GM19455 (cell line): ENCODE measurements around the gene IGLL1.

Experiments
- ATAC-seq: cut with Tn5 transposase; IDR thresholded peaks from one replicate; pipeline ENCODE4 v1.9.1; 2021; ENCODE audit not compliant: unreplicated experiment

Gene IGLL1

GRCh38 chr22:23530766-23531282 lies 49.3 kb downstream of the IGLL1 start:
- ATAC-seq = no peak

- no peak for ATAC-seq
Observed at GRCh38 chr22:23530106-23530505, 50.0 kb downstream of the IGLL1 start.

DNA sequence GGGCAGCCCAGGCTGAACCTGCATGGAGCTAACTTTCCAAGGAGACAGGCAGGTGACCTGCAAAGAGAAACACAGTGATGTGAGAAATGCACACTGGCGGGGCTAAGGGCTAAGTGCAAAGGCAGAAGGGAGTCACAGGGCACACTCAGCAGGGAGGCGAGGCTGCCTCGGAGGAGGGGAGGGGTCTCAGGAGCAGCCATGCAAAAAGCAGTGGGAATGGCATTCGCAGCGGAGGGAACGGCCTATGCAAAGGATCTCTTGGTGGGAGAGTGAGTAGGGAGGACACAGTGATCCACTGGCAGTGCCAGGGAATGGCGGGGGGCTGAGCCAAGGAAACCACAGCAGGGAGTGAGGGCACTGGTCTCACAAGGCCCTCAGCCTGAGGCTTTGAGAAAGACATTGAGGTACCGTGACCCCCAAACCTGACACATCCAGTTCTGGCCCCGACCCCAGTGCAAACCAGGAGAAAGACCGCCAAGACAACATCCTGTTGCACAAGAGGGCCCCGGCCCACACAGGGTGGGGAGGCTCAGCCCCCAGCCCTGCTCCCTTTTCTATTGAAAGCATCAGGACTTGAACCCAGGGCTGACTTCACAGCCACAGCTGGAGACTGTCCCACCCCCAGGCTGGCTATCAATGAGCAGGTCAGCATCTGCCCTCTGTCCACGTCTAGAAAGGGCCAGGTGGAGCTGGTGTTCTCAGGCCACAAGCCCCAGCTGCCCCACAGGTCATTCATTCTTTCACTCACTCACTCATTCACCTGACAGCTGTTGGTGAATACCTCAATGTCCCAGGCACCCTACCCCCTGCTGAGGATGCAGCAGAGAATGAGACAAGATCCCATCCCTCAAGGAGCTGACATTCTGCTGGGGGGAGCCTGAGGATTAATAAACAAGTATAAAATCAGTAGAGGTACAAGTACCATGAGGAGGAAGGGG lies 50.7 kb downstream of the IGLL1 start:
- ATAC-seq = no peak

GRCh38 chr22:23527971-23528740 lies 51.9 kb downstream of the IGLL1 start:
- no peak for ATAC-seq

DNA sequence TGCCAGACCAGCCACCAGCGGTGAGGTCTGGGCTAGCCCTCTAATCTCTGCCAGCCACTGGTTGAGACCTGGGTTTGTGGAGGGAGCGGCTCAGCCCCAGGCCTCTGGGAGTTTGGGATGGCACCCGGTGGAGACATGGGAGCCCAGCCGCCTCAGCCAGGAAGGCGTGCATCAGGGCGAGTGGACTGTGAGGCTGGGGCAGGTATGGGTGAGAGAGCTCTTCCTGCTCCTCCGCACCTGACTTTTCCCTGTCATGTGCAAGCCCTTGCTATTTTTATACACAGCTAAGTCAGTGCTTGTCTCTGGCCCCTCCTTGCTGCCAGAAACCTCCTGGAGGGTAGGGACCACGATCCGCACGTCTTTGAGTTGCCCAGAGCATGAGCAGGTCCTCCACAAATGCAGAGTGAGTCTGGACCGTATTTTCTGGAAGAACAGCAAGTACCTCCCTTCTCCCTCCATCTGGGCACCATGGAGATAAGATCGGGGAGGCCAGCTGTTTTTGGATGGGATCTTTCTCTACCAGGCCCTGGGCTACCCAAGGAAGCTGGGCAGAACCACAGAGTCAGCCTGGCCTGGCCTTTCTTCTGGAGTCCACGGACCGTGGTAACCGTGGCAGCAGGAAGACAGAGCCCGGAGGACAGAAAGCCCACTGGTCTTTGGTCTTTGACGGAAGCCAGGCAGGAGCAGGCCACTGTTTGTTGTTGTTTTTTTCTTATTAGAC lies 53.3 kb downstream of the IGLL1 start:
- no peak for ATAC-seq

GRCh38 chr22:23525510-23525909 lies 54.6 kb downstream of the IGLL1 start:
- ATAC-seq = no peak

GRCh38 chr22:23524226-23524625 lies 55.9 kb downstream of the IGLL1 start:
- ATAC-seq = no peak

GRCh38 chr22:23523713-23524112 lies 56.4 kb downstream of the IGLL1 start:
- ATAC-seq = no peak
